A673 (cell line): ENCODE results near the gene KCNAB2.

Source experiments
- EZH2 ChIP-seq: fragments of 200-600 bp; sonication (generic); IDR thresholded peaks from 2 replicates; pipeline ENCODE4 v1.6.1; 2017; ENCODE audit warnings: borderline replicate concordance, low read depth, mild to moderate bottlenecking, mixed read lengths, antibody characterized with exemption, low read length; ENCODE audit not compliant: poor library complexity, severe bottlenecking
- TF ChIP-seq, protein P1 (sequence below): fragments of 300-800, 200-600 bp; sonication (generic); conservative IDR thresholded peaks from 2 replicates; pipeline ENCODE4 v1.5.1; 2017; ENCODE audit warnings: low read depth, mild to moderate bottlenecking, antibody characterized with exemption, low read length, moderate library complexity, mixed read lengths

- TF ChIP-seq, protein P1, sequence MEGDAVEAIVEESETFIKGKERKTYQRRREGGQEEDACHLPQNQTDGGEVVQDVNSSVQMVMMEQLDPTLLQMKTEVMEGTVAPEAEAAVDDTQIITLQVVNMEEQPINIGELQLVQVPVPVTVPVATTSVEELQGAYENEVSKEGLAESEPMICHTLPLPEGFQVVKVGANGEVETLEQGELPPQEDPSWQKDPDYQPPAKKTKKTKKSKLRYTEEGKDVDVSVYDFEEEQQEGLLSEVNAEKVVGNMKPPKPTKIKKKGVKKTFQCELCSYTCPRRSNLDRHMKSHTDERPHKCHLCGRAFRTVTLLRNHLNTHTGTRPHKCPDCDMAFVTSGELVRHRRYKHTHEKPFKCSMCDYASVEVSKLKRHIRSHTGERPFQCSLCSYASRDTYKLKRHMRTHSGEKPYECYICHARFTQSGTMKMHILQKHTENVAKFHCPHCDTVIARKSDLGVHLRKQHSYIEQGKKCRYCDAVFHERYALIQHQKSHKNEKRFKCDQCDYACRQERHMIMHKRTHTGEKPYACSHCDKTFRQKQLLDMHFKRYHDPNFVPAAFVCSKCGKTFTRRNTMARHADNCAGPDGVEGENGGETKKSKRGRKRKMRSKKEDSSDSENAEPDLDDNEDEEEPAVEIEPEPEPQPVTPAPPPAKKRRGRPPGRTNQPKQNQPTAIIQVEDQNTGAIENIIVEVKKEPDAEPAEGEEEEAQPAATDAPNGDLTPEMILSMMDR: no peak
- no peak for TF ChIP-seq EZH2
These were observed 56.3 kb downstream of the KCNAB2 start for GRCh38 chr1:6101826-6102531.
